Ascending aorta (tissue), 2 donors: ENCODE measurements around the gene PROB1. TPM values are rescaled to one million over a fixed set of nuclear protein-coding genes. Genes with fewer than 3 reads are reported as not detected.

Experiments
- DNase-seq, 2 donors: peaks; one replicate each; pipeline ENCODE4 v3.0.0-alpha.2; 2019; ENCODE audit warnings: low spot score in 2 of 2
- H3K27ac ChIP-seq, 2 donors: fragments of 200-600 bp; sonication (generic); one replicate each; pipeline ENCODE4 v1.5.1; 2016 to 2017; ENCODE audit warnings: mild to moderate bottlenecking in 1 of 2
- H3K27me3 ChIP-seq: fragments of 200-600 bp; sonication (generic); one replicate; pipeline ENCODE4 v1.5.1; 2017
- H3K36me3 ChIP-seq, 2 donors: fragments of 200-600 bp; sonication (generic); one replicate each; pipeline ENCODE4 v1.5.1; 2016
- H3K4me1 ChIP-seq, 2 donors: fragments of 200-600 bp; sonication (generic); one replicate each; pipeline ENCODE4 v1.5.1; 2016 to 2017; ENCODE audit warnings: mild to moderate bottlenecking in 1 of 2
- H3K4me3 ChIP-seq, 2 donors: fragments of 200-600 bp; sonication (generic); one replicate each; pipeline ENCODE4 v1.5.1; 2016 to 2017; ENCODE audit warnings: mild to moderate bottlenecking in 1 of 2
- H3K9me3 ChIP-seq, 2 donors: fragments of 200-600 bp; sonication (generic); one replicate each; pipeline ENCODE4 v1.5.1; 2016
- intact Hi-C: fragments of 100-400 bp; cut with DNase I; formaldehyde crosslinking; loops from one replicate; pipeline ENCODE4 v1.15.1; 2023
- total RNA-seq: library from RNA; depleted of rRNA; stranded (reverse); fragments of >200 nt; gene quantifications from one replicate; pipeline ENCODE4 v1.1.0, GENCODE V29; 2016
- TF ChIP-seq, protein P1 (sequence below), 3 experiments: fragments of 200-600 bp in 2 of 3; fragments of 450-650 bp in 1 of 3; sonication (generic) in 2 of 3; IDR thresholded peaks; one replicate each; pipeline ENCODE4 v1.5.1; 2016 to 2019; ENCODE audit warnings: antibody characterized with exemption in 3 of 3, mild to moderate bottlenecking in 1 of 3, moderate library complexity in 1 of 3

Gene PROB1
- total RNA-seq, 1 donor from 2014 or later: 4.3 TPM

DNA sequence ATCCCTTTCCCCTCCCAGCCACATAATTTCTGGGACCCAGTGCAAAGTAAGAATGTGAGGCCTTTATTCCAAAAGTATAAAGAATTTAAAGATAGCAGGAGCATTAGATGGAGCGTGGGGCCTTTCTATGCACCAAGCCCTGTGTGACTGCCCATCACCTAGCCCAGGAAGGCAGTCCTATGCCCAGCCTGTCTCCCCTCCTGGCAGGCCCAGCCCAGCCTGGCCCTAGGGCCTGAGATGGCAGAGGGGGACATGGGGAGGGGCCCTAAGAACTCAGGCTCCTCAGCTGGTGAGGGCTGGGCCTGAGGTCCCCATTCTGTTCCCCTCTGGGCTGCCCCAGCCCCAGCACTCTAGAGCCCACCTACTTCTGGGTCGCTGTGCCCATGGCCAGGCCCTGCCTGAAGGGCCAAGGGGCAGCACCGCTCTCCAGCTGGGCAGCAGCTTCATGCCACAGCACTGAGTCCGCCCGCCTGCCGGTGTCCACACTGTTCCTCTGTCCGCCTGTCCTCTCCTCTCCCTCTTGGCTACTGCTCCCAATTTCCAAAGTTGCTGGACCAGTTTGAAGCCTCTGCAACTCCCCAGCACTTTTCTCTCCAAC lies 10.8 kb downstream of the PROB1 start:
- no peak overlapping the region for H3K27ac ChIP-seq
- no peaks in the 10 kb centered on the region for H3K27me3 ChIP-seq
- H3K9me3 ChIP-seq: no peaks in the 10 kb centered on the region
- TF ChIP-seq, protein P1, sequence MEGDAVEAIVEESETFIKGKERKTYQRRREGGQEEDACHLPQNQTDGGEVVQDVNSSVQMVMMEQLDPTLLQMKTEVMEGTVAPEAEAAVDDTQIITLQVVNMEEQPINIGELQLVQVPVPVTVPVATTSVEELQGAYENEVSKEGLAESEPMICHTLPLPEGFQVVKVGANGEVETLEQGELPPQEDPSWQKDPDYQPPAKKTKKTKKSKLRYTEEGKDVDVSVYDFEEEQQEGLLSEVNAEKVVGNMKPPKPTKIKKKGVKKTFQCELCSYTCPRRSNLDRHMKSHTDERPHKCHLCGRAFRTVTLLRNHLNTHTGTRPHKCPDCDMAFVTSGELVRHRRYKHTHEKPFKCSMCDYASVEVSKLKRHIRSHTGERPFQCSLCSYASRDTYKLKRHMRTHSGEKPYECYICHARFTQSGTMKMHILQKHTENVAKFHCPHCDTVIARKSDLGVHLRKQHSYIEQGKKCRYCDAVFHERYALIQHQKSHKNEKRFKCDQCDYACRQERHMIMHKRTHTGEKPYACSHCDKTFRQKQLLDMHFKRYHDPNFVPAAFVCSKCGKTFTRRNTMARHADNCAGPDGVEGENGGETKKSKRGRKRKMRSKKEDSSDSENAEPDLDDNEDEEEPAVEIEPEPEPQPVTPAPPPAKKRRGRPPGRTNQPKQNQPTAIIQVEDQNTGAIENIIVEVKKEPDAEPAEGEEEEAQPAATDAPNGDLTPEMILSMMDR (IDR thresholded peaks at IDR 0.05): no peak
- H3K4me1 ChIP-seq: peaks cover 2 to 3% of the 10 kb centered on the region in 2 donors
- H3K36me3 ChIP-seq: no peaks in the 10 kb centered on the region
- DNase-seq: no peak
- intact Hi-C loops: no loop called here
- H3K4me3 ChIP-seq: no peak overlapping the region

DNA sequence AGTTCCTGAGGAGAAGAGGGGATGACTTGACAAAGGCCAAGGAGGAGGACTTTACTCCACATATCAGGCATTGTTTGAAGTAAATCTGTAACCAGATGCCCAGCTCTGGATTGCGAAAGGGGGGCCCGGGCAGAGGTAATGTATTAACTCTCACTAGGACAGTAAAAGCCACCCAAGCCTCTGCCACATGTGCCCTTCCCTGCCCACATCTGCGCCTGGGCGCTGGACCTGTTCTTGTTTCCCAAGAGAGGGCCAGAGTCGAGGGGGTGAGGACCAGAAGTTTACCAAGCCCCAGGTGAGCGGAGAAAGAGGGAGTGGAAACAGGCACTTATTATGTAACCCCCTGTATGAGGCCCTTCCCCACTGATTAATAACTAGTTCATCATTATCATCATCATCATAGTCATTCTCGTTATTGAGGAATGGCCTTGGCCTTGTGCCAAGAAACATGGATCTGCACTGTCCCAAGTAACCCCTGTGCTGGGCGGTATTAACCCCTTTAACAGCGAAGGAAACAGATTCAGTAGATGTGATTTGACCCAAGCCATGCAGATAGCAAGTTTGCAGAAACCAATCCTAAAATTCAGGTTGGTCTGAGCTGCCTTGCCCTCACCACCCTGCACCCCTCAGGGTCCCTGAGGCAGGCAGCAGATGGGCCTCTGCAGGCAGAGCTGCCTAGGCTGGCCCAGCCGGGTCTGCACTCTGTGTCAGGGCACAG lies 11.5 kb downstream of the PROB1 start, which contains the start of gene SLC23A1:
Gene SLC23A1, minus strand, starts transcription at position 23 of the 718 bp plus-strand sequence. CDS start 44 bp downstream, outside the sequence.
- intact Hi-C loops: no loop called here
- no peaks in the 10 kb centered on the region for H3K27me3 ChIP-seq
- H3K4me3 ChIP-seq: no peak within 1 kb of the TSS
- H3K27ac ChIP-seq: no peak within 1 kb of the TSS
- no peak for DNase-seq
- TF ChIP-seq, protein P1 (IDR thresholded peaks at IDR 0.05): no peak
- no peaks in the 10 kb centered on the region for H3K9me3 ChIP-seq
- H3K36me3 ChIP-seq: no peaks in the 10 kb centered on the region
- H3K4me1 ChIP-seq: peaks cover under 1 to 1% of the 10 kb centered on the region in 2 donors

DNA sequence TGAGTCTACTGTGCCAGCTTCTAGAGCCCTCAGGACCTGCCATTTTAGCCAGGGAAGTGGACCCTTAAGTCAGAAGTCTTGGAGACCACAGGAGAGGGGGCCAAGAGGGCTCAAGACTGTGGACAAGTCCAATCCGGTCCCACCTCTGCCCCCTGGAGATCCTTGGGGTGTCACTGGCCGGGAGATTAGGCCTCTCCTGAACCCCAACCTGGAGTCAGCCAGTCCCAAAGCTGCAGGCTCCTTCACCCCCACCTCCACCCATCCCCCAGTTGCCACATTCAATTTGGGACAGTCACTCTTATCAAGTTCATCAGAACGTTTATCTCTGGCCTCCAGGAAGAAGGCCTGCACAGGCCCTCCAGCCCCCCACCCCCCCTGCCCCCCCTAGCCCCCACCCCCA lies 12.1 kb downstream of the PROB1 start:
- Histone ChIP-seq H3K4me1 (no peaks in the 10 kb centered on the region), H3K4me3 (no peak overlapping the region), H3K36me3 (no peaks in the 10 kb centered on the region), H3K9me3 (no peaks in the 10 kb centered on the region), H3K27me3 (no peaks in the 10 kb centered on the region), H3K27ac (no peak overlapping the region)
- no peak for DNase-seq
- TF ChIP-seq, protein P1 (IDR thresholded peaks at IDR 0.05): no peak
- intact Hi-C loops: no loop called here

DNA sequence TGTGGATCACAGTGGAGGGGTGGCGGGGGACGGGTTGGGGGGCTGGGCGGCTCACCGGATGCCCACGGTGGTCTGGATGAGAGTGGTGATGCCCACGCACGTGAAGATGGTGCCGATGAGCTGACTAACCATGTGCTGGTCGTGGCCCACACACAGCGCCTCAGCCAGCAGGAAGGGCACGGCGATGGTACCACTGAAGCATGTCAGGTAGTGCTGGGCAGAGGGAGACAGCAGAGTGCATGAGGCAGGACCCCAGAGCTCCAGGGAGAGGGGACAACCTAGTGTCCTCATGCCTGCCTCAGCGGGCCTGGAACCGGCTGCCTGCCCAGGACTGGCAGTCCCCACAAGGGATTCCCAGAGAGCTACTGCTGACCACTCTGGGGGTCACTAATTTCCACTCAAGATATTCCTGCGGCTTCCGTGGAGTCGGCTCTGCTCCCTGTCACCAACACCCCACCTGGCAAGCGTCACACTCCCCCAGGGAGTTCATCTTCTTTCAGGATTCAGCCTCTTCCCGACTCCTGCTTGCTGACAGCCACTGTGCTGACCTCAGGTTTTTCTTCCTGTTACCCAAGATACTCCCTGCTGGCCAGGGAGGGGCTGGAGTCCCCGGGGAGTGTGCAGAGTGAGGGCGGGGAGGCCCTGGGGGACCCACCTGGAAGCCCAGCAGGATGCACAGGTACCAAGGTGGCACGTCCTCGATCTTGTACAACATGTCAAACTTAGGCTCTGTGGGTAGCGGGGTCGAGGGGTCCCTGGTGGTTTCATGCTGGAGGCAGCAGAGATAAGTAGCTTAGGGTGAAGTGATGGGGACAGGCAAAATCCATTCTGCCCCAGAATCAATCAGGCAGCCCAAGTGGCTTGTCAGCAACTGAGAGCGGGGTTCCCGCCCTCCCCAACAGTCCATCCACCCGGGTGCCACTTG lies 12.8 kb downstream of the PROB1 start:
- no peak for DNase-seq

More for the DNA sequence above, 12.8 kb downstream of the PROB1 start:
- H3K36me3 ChIP-seq: no peaks in the 10 kb centered on the region
- H3K4me1 ChIP-seq: no peaks in the 10 kb centered on the region
- no peak overlapping the region for H3K4me3 ChIP-seq
- no peak overlapping the region for H3K27ac ChIP-seq
- intact Hi-C loops: no loop called here
- H3K27me3 ChIP-seq: no peaks in the 10 kb centered on the region
- H3K9me3 ChIP-seq: no peaks in the 10 kb centered on the region
- TF ChIP-seq, protein P1 (IDR thresholded peaks at IDR 0.05): no peak
